IgD-negative memory B cell (primary cell): ENCODE measurements around the gene ZC2HC1C. TPM values are rescaled to one million over a fixed set of nuclear protein-coding genes. Genes with fewer than 3 reads are reported as not detected.

Experiments
- H3K27ac Mint-ChIP-seq, 3 donors: one replicate each; pipeline ENCODE4 v1.8.0; 2020 to 2022; ENCODE audit warnings: mild to moderate bottlenecking in 3 of 3, mixed read lengths in 3 of 3, moderate library complexity in 1 of 3
- H3K27me3 Mint-ChIP-seq: one replicate; pipeline ENCODE4 v1.8.0; 2021; ENCODE audit warnings: mixed read lengths
- H3K36me3 Mint-ChIP-seq: one replicate; pipeline ENCODE4 v1.8.0; 2020; ENCODE audit warnings: mild to moderate bottlenecking, mixed read lengths
- H3K4me1 Mint-ChIP-seq, 3 donors: one replicate each; pipeline ENCODE4 v1.8.0; 2020 to 2022; ENCODE audit warnings: mixed read lengths in 3 of 3, mild to moderate bottlenecking in 1 of 3
- H3K4me3 Mint-ChIP-seq, 4 donors: one replicate each; pipeline ENCODE4 v1.8.0; 2020 to 2022; ENCODE audit warnings: mild to moderate bottlenecking in 4 of 4, mixed read lengths in 4 of 4, moderate library complexity in 3 of 4
- H3K9me3 Mint-ChIP-seq, 3 donors: one replicate each; pipeline ENCODE4 v1.8.0; 2020 to 2021; ENCODE audit warnings: mixed read lengths in 3 of 3, mild to moderate bottlenecking in 1 of 3
- polyA plus RNA-seq: library from polyadenylated mRNA; unstranded; fragments of 300-500 nt; fragmentation: Illumina TruSeq; gene quantifications from one replicate; pipeline ENCODE4 v1.2.3, GENCODE V29; 2021

Gene ZC2HC1C
- polyA plus RNA-seq, 1 donor from 2014 or later = 3.1 TPM

DNA sequence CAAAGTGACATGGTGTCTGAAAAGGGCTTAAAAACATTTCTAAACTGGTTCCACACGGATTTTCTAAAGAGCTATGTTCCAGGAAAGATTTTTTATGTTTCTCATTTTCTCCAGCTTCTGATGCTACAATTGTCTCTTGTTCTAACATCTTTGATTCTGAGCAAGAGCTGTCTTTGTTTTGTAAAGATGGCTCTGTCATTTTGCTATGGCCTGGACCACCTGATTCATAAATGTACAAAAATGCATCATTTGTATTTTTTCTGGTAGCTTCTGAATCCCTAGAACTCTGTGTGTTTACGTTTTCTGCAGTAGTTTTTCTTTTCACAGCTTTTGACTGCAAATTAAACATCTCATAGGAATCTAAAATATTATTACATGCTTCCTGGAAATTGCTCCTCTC, 21.3 kb upstream of the ZC2HC1C start:
- Mint-ChIP-seq H3K27ac (peak overlapping the region in 1 of 3 donors; percentile 23), H3K4me3 (no peak overlapping the region), H3K9me3 (no peaks in the 10 kb centered on the region), H3K27me3 (no peaks in the 10 kb centered on the region), H3K4me1 (peaks cover 24 to 37% (median 27%) of the 10 kb centered on the region in 3 donors), H3K36me3 (peaks cover 2% of the 10 kb centered on the region)

- Mint-ChIP-seq H3K4me1 (peaks cover 25 to 36% (median 27%) of the 10 kb centered on the region in 3 donors), H3K4me3 (no peak overlapping the region), H3K9me3 (no peaks in the 10 kb centered on the region), H3K27me3 (no peaks in the 10 kb centered on the region), H3K36me3 (peaks cover 2% of the 10 kb centered on the region), H3K27ac (peak overlapping the region in 1 of 3 donors; percentile 59)
Measured at GRCh38 chr14:75049136-75049535, 20.3 kb upstream of the ZC2HC1C start.

GRCh38 chr14:75049731-75050201, 19.7 kb upstream of the ZC2HC1C start:
- H3K4me3 Mint-ChIP-seq = peak overlapping the region; percentile 86 to 97 (median 92)

GRCh38 chr14:75050852-75051555, 18.4 kb upstream of the ZC2HC1C start, which contains the start of gene MLH3:
Gene MLH3 (minus strand): TSS chr14:75051467. CDS start chr14:75049655, 1,812 bp downstream.
- Mint-ChIP-seq H3K4me3 (peak within 1 kb of the TSS; percentile 86 to 97 (median 94)), H3K27me3 (no peaks in the 10 kb centered on the region), H3K9me3 (no peaks in the 10 kb centered on the region), H3K27ac (peak within 1 kb of the TSS; percentile 82 to 98 (median 95)), H3K36me3 (peaks cover 2% of the 10 kb centered on the region), H3K4me1 (peaks cover 20 to 31% (median 22%) of the 10 kb centered on the region in 3 donors)

More at GRCh38 chr14:75049731-75050201, 19.7 kb upstream of the ZC2HC1C start:
- peak overlapping the region; percentile 59 to 95 (median 78) for H3K27ac Mint-ChIP-seq
- no peaks in the 10 kb centered on the region for H3K36me3 Mint-ChIP-seq
- no peaks in the 10 kb centered on the region for H3K27me3 Mint-ChIP-seq
- H3K4me1 Mint-ChIP-seq = peaks cover 23 to 31% (median 24%) of the 10 kb centered on the region in 3 donors
- no peaks in the 10 kb centered on the region for H3K9me3 Mint-ChIP-seq

DNA sequence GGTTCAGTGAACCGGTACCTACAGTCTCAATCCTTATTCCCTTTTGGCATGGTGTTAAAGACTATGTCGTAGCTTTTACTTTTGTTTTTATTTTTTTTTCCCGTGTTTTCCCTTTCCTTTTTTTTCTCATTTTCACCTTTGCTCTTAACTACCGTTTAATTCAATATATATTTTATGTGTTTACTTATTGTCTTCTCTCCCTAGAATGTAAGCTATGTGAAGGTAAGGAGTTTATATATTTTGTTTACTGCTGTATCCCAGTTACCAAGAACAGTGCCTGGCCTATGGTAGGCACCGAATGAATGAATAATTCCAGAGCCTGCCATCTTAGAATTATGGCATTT, 17.9 kb upstream of the ZC2HC1C start:
- Mint-ChIP-seq H3K27me3 (no peaks in the 10 kb centered on the region), H3K4me1 (peaks cover 17 to 31% (median 23%) of the 10 kb centered on the region in 3 donors), H3K36me3 (peaks cover 2% of the 10 kb centered on the region), H3K9me3 (no peaks in the 10 kb centered on the region), H3K27ac (peak overlapping the region; percentile 78 to 98 (median 95)), H3K4me3 (peak overlapping the region; percentile 86 to 97 (median 94))

- H3K4me1 Mint-ChIP-seq = peaks cover 14 to 20% (median 17%) of the 10 kb centered on the region in 3 donors
- no peaks in the 10 kb centered on the region for H3K27me3 Mint-ChIP-seq
- no peaks in the 10 kb centered on the region for H3K9me3 Mint-ChIP-seq
- H3K36me3 Mint-ChIP-seq = peaks cover 2% of the 10 kb centered on the region
- no peak overlapping the region for H3K27ac Mint-ChIP-seq
- H3K4me3 Mint-ChIP-seq = peak overlapping the region in 1 of 4 donors; percentile 70
Measured at GRCh38 chr14:75053396-75054291, 15.8 kb upstream of the ZC2HC1C start.

GRCh38 chr14:75054421-75054820, 15.0 kb upstream of the ZC2HC1C start:
- Mint-ChIP-seq H3K27me3 (no peaks in the 10 kb centered on the region), H3K9me3 (no peaks in the 10 kb centered on the region), H3K4me1 (peaks cover 12 to 18% (median 17%) of the 10 kb centered on the region in 3 donors), H3K4me3 (peak overlapping the region in 1 of 4 donors; percentile 36), H3K27ac (no peak overlapping the region), H3K36me3 (peaks cover 2% of the 10 kb centered on the region)

GRCh38 chr14:75059642-75060041, 9.8 kb upstream of the ZC2HC1C start:
- Mint-ChIP-seq H3K27ac (peak overlapping the region in 1 of 3 donors; percentile 29), H3K36me3 (peaks cover 2% of the 10 kb centered on the region)

GRCh38 chr14:75060420-75060819, 9.0 kb upstream of the ZC2HC1C start:
- Mint-ChIP-seq H3K4me1 (peaks cover 15 to 18% (median 16%) of the 10 kb centered on the region in 3 donors), H3K4me3 (no peak overlapping the region), H3K27ac (no peak overlapping the region), H3K9me3 (no peaks in the 10 kb centered on the region), H3K27me3 (no peaks in the 10 kb centered on the region), H3K36me3 (peaks cover 1% of the 10 kb centered on the region)

More at GRCh38 chr14:75059642-75060041, 9.8 kb upstream of the ZC2HC1C start:
- no peaks in the 10 kb centered on the region for H3K9me3 Mint-ChIP-seq
- no peaks in the 10 kb centered on the region for H3K27me3 Mint-ChIP-seq
- H3K4me1 Mint-ChIP-seq = peaks cover 14 to 18% (median 15%) of the 10 kb centered on the region in 3 donors
- peak overlapping the region in 1 of 4 donors; percentile 78 for H3K4me3 Mint-ChIP-seq

DNA sequence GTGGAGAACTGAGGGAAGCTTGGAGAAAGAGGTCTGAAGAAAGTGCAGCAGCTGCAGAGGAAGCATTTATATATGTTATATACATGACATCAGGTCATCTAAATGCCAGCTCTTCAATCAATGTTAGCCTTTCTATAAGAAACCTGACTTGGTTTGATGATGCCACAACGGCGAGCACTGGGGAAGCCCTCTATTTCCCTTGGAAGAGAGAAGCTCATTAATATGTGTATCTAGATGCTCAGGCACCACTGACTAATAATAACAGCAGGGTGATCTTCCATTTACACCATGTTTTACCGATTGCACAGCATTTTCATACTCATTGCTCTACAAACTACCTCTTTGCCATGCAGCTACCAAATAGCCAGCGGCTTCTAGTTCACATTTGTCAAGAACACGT, 6.4 kb upstream of the ZC2HC1C start:
- Mint-ChIP-seq H3K27me3 (no peaks in the 10 kb centered on the region), H3K4me1 (peaks cover 13 to 18% (median 15%) of the 10 kb centered on the region in 3 donors), H3K4me3 (peak overlapping the region; percentile 98 to 100 (median 99)), H3K27ac (peak overlapping the region; percentile 62 to 95 (median 94)), H3K36me3 (no peaks in the 10 kb centered on the region), H3K9me3 (no peaks in the 10 kb centered on the region)

- Mint-ChIP-seq H3K27ac (peak within 1 kb of the TSS; percentile 62 to 95 (median 94)), H3K27me3 (no peaks in the 10 kb centered on the region), H3K4me3 (peak within 1 kb of the TSS; percentile 98 to 100 (median 99)), H3K9me3 (no peaks in the 10 kb centered on the region), H3K36me3 (no peaks in the 10 kb centered on the region), H3K4me1 (peaks cover 13 to 18% (median 15%) of the 10 kb centered on the region in 3 donors)
Measured at GRCh38 chr14:75063491-75064204, 5.8 kb upstream of the ZC2HC1C start, which contains the start of gene ACYP1. Gene ACYP1 (minus strand): TSS chr14:75064024. CDS start chr14:75063553, 471 bp downstream.

DNA sequence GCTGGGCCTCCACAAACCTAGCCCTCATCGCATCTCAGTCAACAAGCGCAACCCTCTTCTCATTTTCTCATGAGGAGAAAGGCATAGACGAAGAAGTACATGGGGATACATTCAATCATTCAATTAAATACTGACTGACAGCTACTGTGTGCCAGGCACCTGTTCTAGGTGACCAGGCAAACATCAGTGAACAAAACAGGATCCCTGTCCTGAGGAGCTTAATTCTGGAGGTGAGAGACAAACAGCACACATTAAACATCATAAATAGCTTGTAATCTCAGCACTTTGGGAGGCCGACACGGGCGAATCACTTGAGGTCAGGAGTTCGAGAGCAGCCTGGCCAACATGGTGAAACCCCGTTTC, 5.3 kb upstream of the ZC2HC1C start:
- H3K4me3 Mint-ChIP-seq = peak overlapping the region; percentile 98 to 100 (median 99)
- H3K9me3 Mint-ChIP-seq = no peaks in the 10 kb centered on the region
- peak overlapping the region; percentile 43 to 95 (median 94) for H3K27ac Mint-ChIP-seq
- no peaks in the 10 kb centered on the region for H3K27me3 Mint-ChIP-seq
- peaks cover 13 to 18% (median 15%) of the 10 kb centered on the region in 3 donors for H3K4me1 Mint-ChIP-seq
- H3K36me3 Mint-ChIP-seq = no peaks in the 10 kb centered on the region

DNA sequence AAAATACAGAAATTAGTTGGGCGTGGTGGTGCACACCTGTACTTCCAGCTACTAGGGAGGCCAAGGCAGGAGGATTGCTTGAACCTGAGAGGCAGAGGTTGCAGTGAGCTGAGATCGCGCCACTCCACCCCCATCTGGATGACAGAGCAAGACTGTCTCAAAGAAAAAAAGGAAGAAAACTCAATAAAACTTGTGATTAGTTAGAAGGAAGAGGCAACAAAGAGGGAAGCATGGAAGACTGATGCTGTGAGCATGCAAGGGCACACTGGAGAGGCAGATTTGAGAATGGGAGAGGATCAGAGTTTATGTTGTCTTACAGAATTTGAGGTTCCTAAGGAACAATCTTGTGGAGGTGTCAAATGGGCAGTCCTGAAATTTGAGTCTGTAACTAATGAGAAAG, 2.8 kb upstream of the ZC2HC1C start:
- Mint-ChIP-seq H3K4me3 (no peak overlapping the region), H3K4me1 (peaks cover 13 to 17% (median 15%) of the 10 kb centered on the region in 3 donors), H3K36me3 (no peaks in the 10 kb centered on the region), H3K9me3 (no peaks in the 10 kb centered on the region), H3K27me3 (no peaks in the 10 kb centered on the region), H3K27ac (no peak overlapping the region)

DNA sequence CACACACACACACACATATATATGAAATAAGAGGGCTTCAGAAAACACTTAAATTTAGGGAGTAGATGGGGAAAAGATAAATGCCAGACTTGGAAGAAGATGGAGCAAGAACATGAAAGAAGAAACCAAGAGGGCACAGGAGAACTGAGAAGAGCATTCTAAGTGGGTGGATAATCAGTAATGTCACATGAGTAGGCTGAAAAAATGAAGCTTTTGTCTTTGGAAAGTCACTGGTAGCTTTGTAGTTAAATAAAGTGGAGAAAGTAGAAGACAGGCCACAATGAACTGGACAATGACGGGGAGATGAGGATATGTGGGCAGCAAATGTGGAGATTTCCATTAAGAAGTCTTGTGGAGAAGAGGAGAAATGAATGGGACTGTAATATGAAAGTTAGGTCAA, 2.2 kb upstream of the ZC2HC1C start:
- Mint-ChIP-seq H3K4me3 (no peak overlapping the region), H3K27ac (no peak overlapping the region), H3K4me1 (peaks cover 13 to 17% (median 15%) of the 10 kb centered on the region in 3 donors), H3K36me3 (no peaks in the 10 kb centered on the region), H3K9me3 (no peaks in the 10 kb centered on the region), H3K27me3 (no peaks in the 10 kb centered on the region)
